ENCODE results near the gene RAB28.

- no peak for TF ChIP-seq POLR2A (IDR thresholded peaks at IDR 0.05)
- no peak for TF ChIP-seq CTCF (IDR thresholded peaks at IDR 0.05)
These were observed 88.0 kb downstream of the RAB28 start for GRCh38 chr4:13396161-13396560.

Measured in uterus (tissue), 2 donors.